Activated CD4-positive, alpha-beta memory T cell treated with anti-CD3 and anti-CD28 coated beads for 36 hours (primary cell): ENCODE data around the gene SLAIN1. TPM values are rescaled to one million over a fixed set of nuclear protein-coding genes. Genes with fewer than 3 reads are reported as not detected.
A peak's percentile ranks its signal among the peaks of the same experiment; 100 is the strongest.

Source experiments
- CTCF ChIA-PET: fragments of 350-600 bp; sonication (Branson Sonifier 250); formaldehyde crosslinking; loops from one replicate; lab custom pipeline; 2021; ENCODE audit warnings: antibody characterized with exemption, inconsistent platforms; lab: Charles Lee
- POLR2A ChIA-PET: fragments of 350-600 bp; sonication (Branson Sonifier 250); formaldehyde crosslinking; loops from one replicate; lab custom pipeline; 2021; ENCODE audit warnings: antibody characterized with exemption; lab: Charles Lee
- DNase-seq: peaks from one replicate; pipeline ENCODE4 v3.0.0-alpha.2; 2020
- H3K27ac Mint-ChIP-seq: one replicate; pipeline ENCODE4 v1.8.0; 2021; ENCODE audit warnings: mixed read lengths
- H3K27me3 Mint-ChIP-seq: one replicate; pipeline ENCODE4 v1.8.0; 2021; ENCODE audit warnings: mixed read lengths
- H3K36me3 Mint-ChIP-seq: one replicate; pipeline ENCODE4 v1.8.0; 2021; ENCODE audit warnings: mixed read lengths
- H3K4me1 Mint-ChIP-seq: one replicate; pipeline ENCODE4 v1.8.0; 2021; ENCODE audit warnings: low read depth, mixed read lengths
- H3K4me3 Mint-ChIP-seq: one replicate; pipeline ENCODE4 v1.8.0; 2021; ENCODE audit warnings: mild to moderate bottlenecking, mixed read lengths
- H3K9me3 Mint-ChIP-seq: one replicate; pipeline ENCODE4 v1.8.0; 2021; ENCODE audit warnings: mixed read lengths
- intact Hi-C: fragments of 100-400 bp; cut with micrococcal nuclease; formaldehyde crosslinking; loops from one replicate; pipeline ENCODE4 v1.15.1; 2023
- total RNA-seq, 2 experiments: library from RNA; stranded (reverse); gene quantifications; one replicate each; pipeline ENCODE4 v1.2.3, GENCODE V29; 2021

Gene SLAIN1
- total RNA-seq, 2 experiments from 2014 or later: 21.8 to 25.8 TPM

GRCh38 chr13:77692746-77693448 is 4.6 kb upstream of the SLAIN1 start:
- peaks cover 19% of the 10 kb centered on the region for H3K4me1 Mint-ChIP-seq
- no peak for DNase-seq
- intact Hi-C loops: loop anchor here (10.0 kb wide), 2 partner anchors 332 to 698 kb away; partner anchors contain the start of gene CLN5
- H3K27me3 Mint-ChIP-seq: no peaks in the 10 kb centered on the region
- H3K36me3 Mint-ChIP-seq: no peaks in the 10 kb centered on the region
- no peaks in the 10 kb centered on the region for H3K9me3 Mint-ChIP-seq
- no peak overlapping the region for H3K27ac Mint-ChIP-seq
- ChIA-PET POLR2A (no interaction called here), CTCF (interaction anchor here (1.0 to 1.3 kb wide), 2 partner anchors 58 to 99 kb away, joined by 3 read pairs; no protein-coding TSS in a partner anchor)
- H3K4me3 Mint-ChIP-seq: no peak overlapping the region

GRCh38 chr13:77693449-77693940 is 4.0 kb upstream of the SLAIN1 start:
- Mint-ChIP-seq H3K36me3 (no peaks in the 10 kb centered on the region), H3K4me3 (no peak overlapping the region), H3K9me3 (no peaks in the 10 kb centered on the region), H3K4me1 (peaks cover 19% of the 10 kb centered on the region), H3K27ac (no peak overlapping the region), H3K27me3 (no peaks in the 10 kb centered on the region)
- ChIA-PET CTCF (interaction anchor here (1.0 to 1.3 kb wide), 2 partner anchors 58 to 100 kb away, joined by 3 read pairs; no protein-coding TSS in a partner anchor), POLR2A (no interaction called here)
- intact Hi-C loops: loop anchor here (10.0 kb wide), 2 partner anchors 331 to 699 kb away; partner anchors contain the start of gene CLN5
- no peak for DNase-seq

- H3K27me3 Mint-ChIP-seq: no peaks in the 10 kb centered on the region
- H3K9me3 Mint-ChIP-seq: no peaks in the 10 kb centered on the region
- H3K36me3 Mint-ChIP-seq: no peaks in the 10 kb centered on the region
- CTCF ChIA-PET: interaction anchor here (0.8 to 1.9 kb wide), 4 partner anchors 56 to 221 kb away, joined by 3 to 9 read pairs (median 4); no protein-coding TSS in a partner anchor
- DNase-seq: no peak
- H3K27ac Mint-ChIP-seq: no peak overlapping the region
- intact Hi-C loops: loop anchor here (1.0 to 10.0 kb wide), 8 partner anchors 34 to 809 kb away; partner anchors contain the start of genes CLN5 and KCTD12
- POLR2A ChIA-PET: interaction anchor here (0.6 to 1.6 kb wide), 3 partner anchors 19 to 369 kb away, joined by 3 to 4 read pairs (median 4); partner anchors contain the start of gene MYCBP2
- H3K4me1 Mint-ChIP-seq: peaks cover 29% of the 10 kb centered on the region
- H3K4me3 Mint-ChIP-seq: peak overlapping the region; percentile 24
These were observed 1.2 kb upstream of the SLAIN1 start for GRCh38 chr13:77696006-77696878.

GRCh38 chr13:77696879-77697216 is 639 bp upstream of the SLAIN1 start:
- peaks cover 29% of the 10 kb centered on the region for H3K4me1 Mint-ChIP-seq
- no peak for DNase-seq
- H3K36me3 Mint-ChIP-seq: no peaks in the 10 kb centered on the region
- CTCF ChIA-PET: interaction anchor here (0.8 to 1.9 kb wide), 5 partner anchors 40 to 222 kb away, joined by 3 to 9 read pairs (median 4); no protein-coding TSS in a partner anchor
- no peaks in the 10 kb centered on the region for H3K9me3 Mint-ChIP-seq
- no peaks in the 10 kb centered on the region for H3K27me3 Mint-ChIP-seq
- POLR2A ChIA-PET: interaction anchor here (0.6 to 1.6 kb wide), 3 partner anchors 18 to 370 kb away, joined by 3 to 4 read pairs (median 4); partner anchors contain the start of gene MYCBP2
- intact Hi-C loops: loop anchor here (1.0 to 10.0 kb wide), 10 partner anchors 33 to 810 kb away; partner anchors contain the start of genes CLN5 and KCTD12
- H3K27ac Mint-ChIP-seq: peak overlapping the region; percentile 25
- H3K4me3 Mint-ChIP-seq: peak overlapping the region; percentile 75

GRCh38 chr13:77698201-77699058 is 943 bp downstream of the SLAIN1 start:
- POLR2A ChIA-PET: interaction anchor here (1.4 to 1.8 kb wide), 4 partner anchors 16 to 371 kb away, joined by 3 to 5 read pairs (median 4); partner anchors contain the start of gene MYCBP2
- Mint-ChIP-seq H3K4me3 (peak overlapping the region; percentile 92), H3K36me3 (peaks cover 2% of the 10 kb centered on the region), H3K27me3 (no peaks in the 10 kb centered on the region), H3K27ac (peak overlapping the region; percentile 84), H3K4me1 (peaks cover 32% of the 10 kb centered on the region), H3K9me3 (no peaks in the 10 kb centered on the region)
- intact Hi-C loops: loop anchor here (1.0 to 10.0 kb wide), 9 partner anchors 17 to 811 kb away; partner anchors contain the start of genes CLN5, FBXL3 and KCTD12
- CTCF ChIA-PET: interaction anchor here (1.0 to 2.2 kb wide), 4 partner anchors 30 to 54 kb away, joined by 3 to 6 read pairs (median 4); no protein-coding TSS in a partner anchor
- peak; percentile 61 for DNase-seq

GRCh38 chr13:77699059-77699680 is 1.7 kb downstream of the SLAIN1 start:
- POLR2A ChIA-PET: interaction anchor here (1.4 to 1.8 kb wide), 3 partner anchors 16 to 372 kb away, joined by 3 to 5 read pairs (median 4); partner anchors contain the start of gene MYCBP2
- no peaks in the 10 kb centered on the region for H3K27me3 Mint-ChIP-seq

GRCh38 chr13:77701305-77701704 is 3.8 kb downstream of the SLAIN1 start:
- peaks cover 25% of the 10 kb centered on the region for H3K4me1 Mint-ChIP-seq
- DNase-seq: no peak
- H3K4me3 Mint-ChIP-seq: no peak overlapping the region
- peaks cover 3% of the 10 kb centered on the region for H3K36me3 Mint-ChIP-seq
- no peaks in the 10 kb centered on the region for H3K27me3 Mint-ChIP-seq
- intact Hi-C loops: no loop called here
- no peaks in the 10 kb centered on the region for H3K9me3 Mint-ChIP-seq
- no peak overlapping the region for H3K27ac Mint-ChIP-seq
- POLR2A ChIA-PET: no interaction called here
- CTCF ChIA-PET: no interaction called here

More at GRCh38 chr13:77699059-77699680, 1.7 kb downstream of the SLAIN1 start:
- no peaks in the 10 kb centered on the region for H3K9me3 Mint-ChIP-seq
- CTCF ChIA-PET: interaction anchor here (1.1 to 2.2 kb wide), 3 partner anchors 13 to 54 kb away, joined by 3 to 5 read pairs (median 4); no protein-coding TSS in a partner anchor
- peak overlapping the region; percentile 84 for H3K27ac Mint-ChIP-seq
- intact Hi-C loops: loop anchor here (1.0 to 10.0 kb wide), 8 partner anchors 16 to 812 kb away; partner anchors contain the start of genes CLN5 and KCTD12
- H3K4me1 Mint-ChIP-seq: peaks cover 32% of the 10 kb centered on the region
- no peak for DNase-seq
- H3K4me3 Mint-ChIP-seq: peak overlapping the region; percentile 92
- H3K36me3 Mint-ChIP-seq: peaks cover 2% of the 10 kb centered on the region

- ChIA-PET POLR2A (no interaction called here), CTCF (interaction anchor here (0.6 kb wide), 1 partner anchor 35 kb away, joined by 4 read pairs; no protein-coding TSS in a partner anchor)
- H3K4me1 Mint-ChIP-seq: peaks cover 18% of the 10 kb centered on the region
- intact Hi-C loops: no loop called here
- no peak for DNase-seq
- H3K36me3 Mint-ChIP-seq: peaks cover 14% of the 10 kb centered on the region
- H3K4me3 Mint-ChIP-seq: no peak overlapping the region
- H3K9me3 Mint-ChIP-seq: peaks cover 2% of the 10 kb centered on the region
- no peak overlapping the region for H3K27ac Mint-ChIP-seq
- no peaks in the 10 kb centered on the region for H3K27me3 Mint-ChIP-seq
These were observed 4.9 kb downstream of the SLAIN1 start for GRCh38 chr13:77702366-77702765.

GRCh38 chr13:77703408-77703807 is 5.9 kb downstream of the SLAIN1 start:
- ChIA-PET CTCF (no interaction called here), POLR2A (no interaction called here)
- Mint-ChIP-seq H3K27me3 (no peaks in the 10 kb centered on the region), H3K27ac (no peak overlapping the region), H3K4me1 (peaks cover 18% of the 10 kb centered on the region), H3K4me3 (no peak overlapping the region), H3K36me3 (peaks cover 24% of the 10 kb centered on the region), H3K9me3 (peaks cover 4% of the 10 kb centered on the region)
- DNase-seq: no peak
- intact Hi-C loops: no loop called here

- Mint-ChIP-seq H3K4me3 (no peak overlapping the region), H3K9me3 (peaks cover 36% of the 10 kb centered on the region), H3K4me1 (peaks cover 42% of the 10 kb centered on the region), H3K27me3 (no peaks in the 10 kb centered on the region), H3K36me3 (peaks cover 10% of the 10 kb centered on the region), H3K27ac (no peak overlapping the region)
- no peak for DNase-seq
- CTCF ChIA-PET: no interaction called here
- POLR2A ChIA-PET: interaction anchor here (1.1 to 1.7 kb wide), 2 partner anchors 16 to 17 kb away, joined by 4 to 5 read pairs; partner anchors contain the start of gene SLAIN1
- intact Hi-C loops: no loop called here
These were observed 16.8 kb downstream of the SLAIN1 start for GRCh38 chr13:77714119-77714755.
